Epithelial cell of umbilical artery (primary cell): ENCODE data around the gene RAD54L. TPM values are rescaled to one million over a fixed set of nuclear protein-coding genes. Genes with fewer than 3 reads are reported as not detected.

Experiments
- total RNA-seq: library from RNA; depleted of rRNA; stranded (reverse); fragments of >200 nt; gene quantifications from 2 replicates; pipeline ENCODE4 v1.2.3, GENCODE V29; 2014

The RAD54L gene
- total RNA-seq: 4.2 and 8.4 TPM in 2 replicates

DNA sequence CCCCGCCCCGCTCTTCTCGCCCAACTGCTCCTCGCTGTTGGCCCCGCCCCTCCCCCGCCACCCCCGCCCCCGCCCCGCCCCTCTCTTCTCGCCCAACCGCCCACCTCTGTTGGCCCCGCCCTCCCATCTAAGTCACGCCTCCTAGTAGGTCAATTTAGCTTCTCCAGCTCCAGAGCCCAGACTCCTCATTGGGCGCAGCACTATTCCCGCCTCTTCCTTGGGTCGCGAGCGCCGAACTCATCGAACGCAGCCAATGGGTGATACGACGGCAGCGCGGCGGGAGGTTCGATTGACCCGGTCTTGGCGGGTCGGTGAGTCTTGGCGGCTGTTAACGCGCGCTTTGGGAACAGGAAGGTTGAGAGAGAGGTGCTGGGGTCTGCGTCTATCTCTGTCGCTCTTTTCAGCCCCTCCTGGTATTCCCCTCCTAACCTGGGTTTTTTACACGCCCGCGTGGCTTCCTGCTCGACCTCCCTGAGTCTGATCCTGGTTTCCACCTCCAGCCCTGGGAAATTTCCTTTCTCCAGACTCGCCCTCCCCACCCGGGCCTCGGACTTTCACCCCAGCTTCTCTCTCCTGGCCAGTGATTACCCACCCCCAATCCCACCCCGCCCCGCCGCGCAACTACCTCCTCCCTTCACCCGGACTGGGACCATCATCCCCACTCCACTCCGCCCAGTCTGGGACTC lies at the start of gene RAD54L:
TSS of gene RAD54L (plus strand) at position 328 of the 686 bp plus-strand sequence. CDS start 643 bp downstream, outside the sequence.

DNA sequence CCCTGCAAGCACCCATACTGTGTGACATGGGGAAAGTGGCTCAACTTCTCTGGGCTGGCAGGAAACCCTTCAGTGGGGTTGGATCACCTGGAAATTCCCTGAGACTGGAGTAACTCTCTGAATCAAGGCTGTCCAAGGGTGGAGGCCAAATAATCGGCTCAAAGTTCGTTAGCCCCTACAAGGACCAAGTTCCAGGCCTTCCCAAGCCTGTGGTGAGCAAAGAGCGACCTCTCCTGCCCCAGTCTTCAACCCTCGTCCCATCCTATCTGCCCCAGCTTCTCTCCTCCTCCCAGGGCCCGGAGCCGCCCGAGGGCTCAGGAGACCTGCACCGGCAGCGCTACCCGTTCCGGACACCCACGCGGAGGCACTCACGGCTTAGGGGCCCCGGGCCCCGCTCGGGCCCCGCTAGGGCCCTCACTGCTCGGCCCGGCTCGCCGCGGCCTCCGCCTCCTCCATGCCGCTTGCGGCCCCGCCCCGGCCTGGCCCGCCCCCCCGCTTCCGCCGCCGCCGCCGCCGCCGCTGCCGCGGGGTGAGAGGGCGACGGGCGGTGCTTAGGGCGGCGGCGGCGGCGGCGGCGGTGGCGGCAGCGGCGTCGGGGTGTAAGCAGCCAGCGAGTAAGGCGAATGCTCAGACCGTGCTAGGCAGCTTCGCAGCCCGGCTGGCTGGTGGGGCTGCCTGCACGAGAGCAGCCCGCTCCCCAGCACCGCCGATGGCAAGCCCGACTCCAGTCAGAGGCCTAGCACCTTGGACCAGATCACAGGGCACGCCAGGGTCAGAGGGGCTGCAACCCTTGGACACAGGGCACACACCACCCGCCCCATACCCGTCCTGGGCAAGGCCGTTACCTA lies 49.4 kb upstream of the RAD54L start, which contains the start of gene POMGNT1:
TSS of gene POMGNT1 (minus strand) at position 471 of the 848 bp plus-strand sequence. CDS start 613 bp downstream, outside the sequence.

DNA sequence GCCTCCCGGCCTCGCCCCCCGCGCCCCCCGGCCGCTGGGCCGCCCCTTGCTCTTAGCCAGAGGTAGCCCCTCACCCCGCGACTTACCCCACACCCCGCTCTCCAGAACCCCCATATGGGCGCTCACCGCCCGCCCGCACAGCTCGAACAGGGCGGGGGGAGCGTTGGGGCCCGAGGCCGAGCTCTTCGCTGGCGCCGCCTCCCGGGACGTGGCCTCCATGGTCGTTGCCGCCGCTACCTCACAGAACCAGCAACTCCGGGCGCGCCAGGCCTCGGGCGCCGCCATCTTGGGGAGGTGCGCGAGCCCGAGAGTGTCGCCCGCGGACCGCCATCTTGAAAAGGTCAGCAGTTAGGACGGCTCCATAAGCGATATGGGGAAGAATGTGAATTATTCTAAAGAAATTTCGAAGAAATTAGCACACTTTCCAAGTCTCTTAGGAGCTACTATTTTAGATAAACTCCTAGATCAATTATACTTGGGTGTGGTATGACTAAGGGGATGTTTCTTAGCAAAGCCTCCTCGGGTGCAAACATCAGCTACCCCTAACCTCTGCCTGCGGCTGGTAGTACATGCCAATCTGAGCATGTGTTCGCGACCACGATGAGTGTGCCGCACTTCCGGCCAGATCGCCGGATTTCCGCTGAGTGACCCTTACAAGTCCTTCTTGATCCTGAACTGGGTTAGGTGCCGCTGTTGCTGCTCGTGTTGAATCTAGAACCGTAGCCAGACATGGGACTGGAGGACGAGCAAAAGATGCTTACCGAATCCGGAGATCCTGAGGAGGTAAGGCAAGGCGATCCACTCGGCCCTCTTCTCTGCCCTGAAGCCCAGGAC lies 55.7 kb downstream of the RAD54L start, which contains the start of the genes LRRC41 and UQCRH:
TSS of gene LRRC41 (minus strand) at position 579 of the 834 bp plus-strand sequence. CDS start at position 285, 294 bp downstream.
TSS of gene UQCRH (plus strand) at position 661 of the 834 bp plus-strand sequence. CDS start at position 730, 69 bp downstream.

Other genes starting within 250 kb of the RAD54L start
- gene PIK3R3, start 115.1 kb upstream of the RAD54L start, total RNA-seq: 5.8 and 12.8 TPM in 2 replicates
- gene TSPAN1, start 72.7 kb upstream of the RAD54L start, total RNA-seq: 1.3 and 2.0 TPM in 2 replicates
- gene P3R3URF, start 71.3 kb upstream of the RAD54L start, total RNA-seq: not detected in 2 replicates
- 42.9 and 51.5 TPM in 2 replicates for gene POMGNT1, start 49.3 kb upstream of the RAD54L start, total RNA-seq
- 1.9 and 6.5 TPM in 2 replicates for gene LURAP1, start 44.4 kb upstream of the RAD54L start, total RNA-seq
- gene LRRC41, start 55.9 kb downstream of the RAD54L start, total RNA-seq: 55.2 and 72.2 TPM in 2 replicates
- gene UQCRH, start 55.9 kb downstream of the RAD54L start, total RNA-seq: 461 and 747 TPM in 2 replicates
- gene NSUN4, start 93.0 kb downstream of the RAD54L start, total RNA-seq: 14.3 and 26.6 TPM in 2 replicates
- 0.32 and 2.1 TPM in 2 replicates for gene FAAH, start 146.6 kb downstream of the RAD54L start, total RNA-seq
- gene DMBX1, start 242.1 kb downstream of the RAD54L start, total RNA-seq: not detected in 2 replicates